ENCODE data around the gene HBP1. TPM values are rescaled to one million over a fixed set of nuclear protein-coding genes. Genes with fewer than 3 reads are reported as not detected.

The HBP1 gene
- total RNA-seq, 2 experiments from 2014 or later: 11.2 to 12.8 TPM

GRCh38 chr7:107173691-107174406 is 5.0 kb downstream of the HBP1 start:
- POLR2A ChIA-PET: no interaction called here
- CTCF ChIA-PET: interaction anchor here (1.4 kb wide), 1 partner anchor 23 kb away, joined by 3 read pairs; no protein-coding TSS in a partner anchor

GRCh38 chr7:107179326-107180164 is 10.7 kb downstream of the HBP1 start:
- POLR2A ChIA-PET: interaction anchor here (0.5 to 1.2 kb wide), 2 partner anchors 11 to 384 kb away, joined by 5 to 7 read pairs; partner anchors contain the start of gene HBP1

GRCh38 chr7:107180378-107180777 is 11.6 kb downstream of the HBP1 start:
- ChIA-PET POLR2A (interaction anchor here (1.2 kb wide), 1 partner anchor 11 kb away, joined by 7 read pairs; the partner anchor contains the start of gene HBP1), CTCF (interaction anchor here (2.1 to 2.2 kb wide), 2 partner anchors 11 to 33 kb away, joined by 6 to 7 read pairs; no protein-coding TSS in a partner anchor)

More at GRCh38 chr7:107179326-107180164, 10.7 kb downstream of the HBP1 start:
- CTCF ChIA-PET: interaction anchor here (2.1 to 2.2 kb wide), 2 partner anchors 10 to 32 kb away, joined by 6 to 7 read pairs; no protein-coding TSS in a partner anchor

GRCh38 chr7:107181172-107181571 is 12.4 kb downstream of the HBP1 start:
- CTCF ChIA-PET: interaction anchor here (0.6 to 2.2 kb wide), 3 partner anchors 12 to 777 kb away, joined by 3 to 6 read pairs (median 3); no protein-coding TSS in a partner anchor
- POLR2A ChIA-PET: no interaction called here

GRCh38 chr7:107185716-107186115 is 16.9 kb downstream of the HBP1 start:
- POLR2A ChIA-PET: no interaction called here

GRCh38 chr7:107186240-107186639 is 17.4 kb downstream of the HBP1 start:
- ChIA-PET POLR2A (no interaction called here), CTCF (no interaction called here)

More at GRCh38 chr7:107185716-107186115, 16.9 kb downstream of the HBP1 start:
- CTCF ChIA-PET: interaction anchor here (0.7 kb wide), 1 partner anchor 32 kb away, joined by 4 read pairs; no protein-coding TSS in a partner anchor

GRCh38 chr7:107187774-107188173 is 19.0 kb downstream of the HBP1 start:
- CTCF ChIA-PET: no interaction called here

GRCh38 chr7:107190090-107190489 is 21.3 kb downstream of the HBP1 start:
- POLR2A ChIA-PET: interaction anchor here (0.6 kb wide), 1 partner anchor 20 kb away, joined by 4 read pairs; no protein-coding TSS in a partner anchor

More at GRCh38 chr7:107187774-107188173, 19.0 kb downstream of the HBP1 start:
- POLR2A ChIA-PET: no interaction called here

GRCh38 chr7:107194052-107194451 is 25.2 kb downstream of the HBP1 start:
- ChIA-PET POLR2A (interaction anchor here (0.7 kb wide), 1 partner anchor 550 kb away, joined by 3 read pairs; the partner anchor contains the start of gene CBLL1), CTCF (no interaction called here)

More at GRCh38 chr7:107190090-107190489, 21.3 kb downstream of the HBP1 start:
- CTCF ChIA-PET: interaction anchor here (0.9 kb wide), 1 partner anchor 21 kb away, joined by 3 read pairs; no protein-coding TSS in a partner anchor

GRCh38 chr7:107196834-107197610 is 28.2 kb downstream of the HBP1 start:
- ChIA-PET POLR2A (no interaction called here), CTCF (no interaction called here)

GRCh38 chr7:107201795-107202450 is 33.1 kb downstream of the HBP1 start:
- ChIA-PET CTCF (no interaction called here), POLR2A (no interaction called here)

GRCh38 chr7:107203607-107204006 is 34.8 kb downstream of the HBP1 start:
- CTCF ChIA-PET: no interaction called here

GRCh38 chr7:107206136-107206535 is 37.3 kb downstream of the HBP1 start:
- ChIA-PET POLR2A (no interaction called here), CTCF (no interaction called here)

More at GRCh38 chr7:107203607-107204006, 34.8 kb downstream of the HBP1 start:
- POLR2A ChIA-PET: no interaction called here

- CTCF ChIA-PET: no interaction called here
Observed at GRCh38 chr7:107206706-107207105, 37.9 kb downstream of the HBP1 start.

GRCh38 chr7:107207459-107207858 is 38.7 kb downstream of the HBP1 start:
- ChIA-PET CTCF (interaction anchor here (0.5 kb wide), 1 partner anchor 267 kb away, joined by 3 read pairs; no protein-coding TSS in a partner anchor), POLR2A (no interaction called here)

More at GRCh38 chr7:107206706-107207105, 37.9 kb downstream of the HBP1 start:
- POLR2A ChIA-PET: no interaction called here

GRCh38 chr7:107208024-107208521 is 39.3 kb downstream of the HBP1 start:
- POLR2A ChIA-PET: no interaction called here
- CTCF ChIA-PET: interaction anchor here (0.5 kb wide), 1 partner anchor 268 kb away, joined by 3 read pairs; no protein-coding TSS in a partner anchor

GRCh38 chr7:107208563-107208962 is 39.8 kb downstream of the HBP1 start:
- POLR2A ChIA-PET: no interaction called here

GRCh38 chr7:107209565-107209964 is 40.8 kb downstream of the HBP1 start:
- ChIA-PET CTCF (no interaction called here), POLR2A (no interaction called here)

More at GRCh38 chr7:107208563-107208962, 39.8 kb downstream of the HBP1 start:
- CTCF ChIA-PET: no interaction called here
